SK-N-MC (cell line): ENCODE measurements around the gene PEX1.
"Not testable (repeated sequence)": the region's sequence is repeated elsewhere in the genome, so short reads cannot be mapped to it uniquely, and the experiment has no call there.

Experiments used
- DNase-seq: peaks from one replicate; pipeline ENCODE4 v3.0.0-alpha.2; 2011; ENCODE audit warnings: low read depth, low spot score
- H3K27ac ChIP-seq: fragments of 200-600 bp; sonication (generic); 2 replicates; pipeline ENCODE4 v1.5.1; 2016; ENCODE audit warnings: mixed run types
- H3K36me3 ChIP-seq: fragments of 200-600 bp; sonication (generic); 2 replicates; pipeline ENCODE4 v1.6.1; 2017; ENCODE audit warnings: antibody characterized with exemption, low read length, mixed read lengths; ENCODE audit not compliant: insufficient read depth
- H3K4me3 ChIP-seq: fragments of 200-600 bp; sonication (generic); 2 replicates; pipeline ENCODE4 v1.5.1; 2016
- H3K9ac ChIP-seq: fragments of 200-600 bp; sonication (generic); 2 replicates; pipeline ENCODE4 v1.8.0; 2017; ENCODE audit warnings: mixed run types, mixed read lengths; ENCODE audit not compliant: insufficient read length
- H3K9me3 ChIP-seq: fragments of 200-600 bp; sonication (generic); 2 replicates; pipeline ENCODE4 v1.6.1; 2017; ENCODE audit warnings: low read depth, mild to moderate bottlenecking, antibody characterized with exemption, low read length, moderate library complexity, mixed read lengths
- EZH2 ChIP-seq: fragments of 200-600 bp; sonication (generic); IDR thresholded peaks from one replicate; pipeline ENCODE4 v1.6.1; 2017; ENCODE audit warnings: antibody characterized with exemption
- FOXP2 ChIP-seq: optimal IDR thresholded peaks from 2 replicates; pipeline ENCODE3; 2011; ENCODE audit warnings: mild to moderate bottlenecking, moderate library complexity; ENCODE audit not compliant: insufficient read depth; ENCODE audit errors: extremely low read length, control extremely low read depth
- POLR2AphosphoS5 ChIP-seq: IDR thresholded peaks from 2 replicates; pipeline ENCODE4 v1.6.1; 2012; ENCODE audit warnings: mild to moderate bottlenecking, low read depth, low read length, borderline replicate concordance

PEX1 gene

GRCh38 chr7:92451645-92452044 lies 76.7 kb downstream of the PEX1 start:
- Histone ChIP-seq H3K9ac (no peak overlapping the region), H3K27ac (no peak overlapping the region), H3K36me3 (peaks cover 51% of the 10 kb centered on the region), H3K4me3 (no peak overlapping the region), H3K9me3 (no peaks in the 10 kb centered on the region)
- no peak for TF ChIP-seq POLR2AphosphoS5
- TF ChIP-seq FOXP2 = no peak
- no peak for TF ChIP-seq EZH2
- DNase-seq = no peak

- peak overlapping the region; percentile 43 for H3K27ac ChIP-seq
- DNase-seq = peak; percentile 70
- peak; percentile 32; the same call in 1 of the 2 replicates for TF ChIP-seq POLR2AphosphoS5
- TF ChIP-seq EZH2 = no peak
- no peak for TF ChIP-seq FOXP2
These were observed 80.0 kb downstream of the PEX1 start for GRCh38 chr7:92448205-92448747.

DNA sequence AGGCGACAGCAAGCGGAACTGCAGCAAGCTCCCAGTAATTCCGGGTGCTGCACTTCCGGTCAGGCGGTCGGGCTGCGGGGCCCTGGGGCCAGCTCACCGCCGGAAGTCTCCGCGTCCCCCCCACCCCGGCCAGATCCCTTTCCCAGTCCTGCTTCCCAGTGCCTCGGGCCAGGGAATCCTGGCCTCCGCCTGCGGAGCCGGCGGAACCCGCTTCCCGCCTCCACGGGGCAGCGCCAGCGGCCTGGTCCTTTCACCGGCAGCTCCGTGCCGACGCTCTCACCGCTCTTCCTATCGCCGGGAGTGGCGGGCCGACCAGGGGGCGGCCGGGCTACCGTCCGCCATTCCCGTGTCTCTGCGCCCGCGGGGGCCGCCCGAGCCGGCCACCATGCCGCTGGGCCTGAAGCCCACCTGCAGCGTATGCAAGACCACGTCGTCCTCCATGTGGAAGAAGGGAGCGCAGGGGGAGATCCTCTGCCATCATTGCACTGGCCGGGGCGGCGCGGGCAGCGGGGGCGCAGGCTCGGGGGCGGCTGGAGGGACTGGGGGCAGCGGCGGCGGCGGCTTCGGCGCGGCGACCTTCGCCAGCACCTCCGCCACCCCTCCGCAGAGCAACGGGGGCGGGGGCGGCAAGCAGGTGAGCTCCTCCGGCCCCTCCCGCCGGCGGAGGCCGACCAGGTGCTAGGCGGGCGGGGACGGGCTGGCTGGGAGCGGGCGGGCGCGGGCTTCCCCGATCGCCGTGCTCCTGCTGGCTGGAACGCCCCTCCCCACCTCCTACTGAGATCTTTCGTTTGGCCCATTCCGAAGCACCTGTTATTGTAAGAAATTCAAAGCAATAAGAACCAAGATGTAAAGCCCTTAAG lies 80.7 kb downstream of the PEX1 start, which contains the start of gene GATAD1:
GATAD1 (plus strand) TSS at position 138 of the 860 bp plus-strand sequence; CDS start at position 386, 248 bp downstream.
- peak within 1 kb of the TSS; percentile 74 for H3K27ac ChIP-seq
- H3K36me3 ChIP-seq = peaks cover 26% of the 10 kb centered on the region
- H3K9me3 ChIP-seq = no peaks in the 10 kb centered on the region
- H3K4me3 ChIP-seq = peak within 1 kb of the TSS; percentile 89
- TF ChIP-seq EZH2 (no peak), FOXP2 (no peak), POLR2AphosphoS5 (peak; percentile 71)
- DNase-seq = no peak
- H3K9ac ChIP-seq = peak within 1 kb of the TSS; percentile 97

More at GRCh38 chr7:92448205-92448747, 80.0 kb downstream of the PEX1 start:
- Histone ChIP-seq H3K4me3 (peak overlapping the region; percentile 89), H3K36me3 (peaks cover 26% of the 10 kb centered on the region), H3K9ac (peak overlapping the region; percentile 97), H3K9me3 (no peaks in the 10 kb centered on the region)

DNA sequence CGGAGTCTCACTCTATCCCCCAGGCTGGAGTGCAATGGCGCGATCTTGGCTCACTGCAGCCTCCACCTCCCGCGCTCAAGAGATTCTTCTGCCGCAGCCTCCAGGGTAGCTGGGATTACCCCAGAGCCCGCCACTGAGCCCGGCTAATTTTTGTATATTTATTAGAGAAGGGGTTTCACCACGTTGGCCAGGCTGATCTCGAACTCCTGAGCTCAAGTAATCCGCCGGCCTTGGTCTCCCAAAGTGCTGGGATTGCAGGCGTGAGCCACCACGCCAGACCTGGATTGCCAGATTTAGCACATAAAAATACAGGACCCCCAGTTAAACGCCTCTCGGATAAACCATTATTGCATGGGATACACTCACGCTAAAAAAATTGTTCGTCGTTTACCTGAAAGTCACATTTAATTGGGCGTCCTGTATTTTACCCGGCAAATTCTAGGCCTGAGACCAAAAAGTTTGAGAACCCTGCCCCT lies 81.4 kb downstream of the PEX1 start:
- TF ChIP-seq EZH2 (no peak), POLR2AphosphoS5 (no peak), FOXP2 (peak; percentile 57)
- H3K9ac ChIP-seq = peak overlapping the region; percentile 97
- H3K4me3 ChIP-seq = peak overlapping the region; percentile 89
- no peak overlapping the region for H3K27ac ChIP-seq
- H3K9me3 ChIP-seq = no peaks in the 10 kb centered on the region
- DNase-seq = peak; percentile 60
- peaks cover 21% of the 10 kb centered on the region for H3K36me3 ChIP-seq

GRCh38 chr7:92442720-92443119 lies 85.6 kb downstream of the PEX1 start:
- not testable (repeated sequence) for H3K9me3 ChIP-seq, H3K36me3 ChIP-seq, DNase-seq, H3K27ac ChIP-seq, H3K9ac ChIP-seq, H3K4me3 ChIP-seq

GRCh38 chr7:92437956-92438491 lies 90.3 kb downstream of the PEX1 start:
- no peak overlapping the region for H3K9ac ChIP-seq
- no peak overlapping the region for H3K4me3 ChIP-seq
- H3K27ac ChIP-seq = no peak overlapping the region
- TF ChIP-seq EZH2 = no peak
- TF ChIP-seq FOXP2 = no peak
- TF ChIP-seq POLR2AphosphoS5 = no peak
- H3K9me3 ChIP-seq = no peaks in the 10 kb centered on the region
- no peaks in the 10 kb centered on the region for H3K36me3 ChIP-seq
- no peak for DNase-seq
